IPS-15b (cell line): Measurements from ENCODE around the gene CDHR3.
"Not testable (repeated sequence)": the region's sequence is repeated elsewhere in the genome, so short reads cannot be mapped to it uniquely, and the experiment has no call there.

ENCODE experiments used
- H3K27me3 ChIP-seq: one replicate; pipeline ENCODE4 v1.6.1; 2013; ENCODE audit warnings: low read length; ENCODE audit not compliant: control insufficient read depth, insufficient read depth
- H3K36me3 ChIP-seq: one replicate; pipeline ENCODE4 v1.6.1; 2013; ENCODE audit warnings: low read length; ENCODE audit not compliant: control insufficient read depth, insufficient read depth
- H3K4me1 ChIP-seq: one replicate; pipeline ENCODE4 v1.6.1; 2013; ENCODE audit warnings: mild to moderate bottlenecking, low read length; ENCODE audit not compliant: control insufficient read depth, insufficient read depth
- H3K4me3 ChIP-seq: one replicate; pipeline ENCODE4 v1.5.1; 2013; ENCODE audit warnings: low read depth, low read length
- H3K9ac ChIP-seq: one replicate; pipeline ENCODE4 v1.6.1; 2013; ENCODE audit warnings: low read depth, mild to moderate bottlenecking, low read length
- H3K9me3 ChIP-seq: one replicate; pipeline ENCODE4 v1.6.1; 2013; ENCODE audit warnings: mild to moderate bottlenecking, low read length; ENCODE audit not compliant: control insufficient read depth, insufficient read depth

CDHR3 gene

GRCh38 chr7:106006906-106007305 lies 43.8 kb downstream of the CDHR3 start:
- no peaks in the 10 kb centered on the region for H3K36me3 ChIP-seq
- H3K4me3 ChIP-seq = no peak overlapping the region
- H3K27me3 ChIP-seq = peaks cover 7% of the 10 kb centered on the region
- peaks cover 8% of the 10 kb centered on the region for H3K4me1 ChIP-seq
- peaks cover 3% of the 10 kb centered on the region for H3K9me3 ChIP-seq
- H3K9ac ChIP-seq = no peak overlapping the region

GRCh38 chr7:106007796-106008195 lies 44.7 kb downstream of the CDHR3 start:
- not testable (repeated sequence) for H3K9ac ChIP-seq, H3K4me1 ChIP-seq, H3K9me3 ChIP-seq, H3K27me3 ChIP-seq, H3K36me3 ChIP-seq, H3K4me3 ChIP-seq

GRCh38 chr7:106009503-106010226 lies 46.6 kb downstream of the CDHR3 start:
- Histone ChIP-seq H3K36me3 (no peaks in the 10 kb centered on the region), H3K9me3 (peaks cover 3% of the 10 kb centered on the region), H3K4me3 (no peak overlapping the region), H3K9ac (no peak overlapping the region), H3K4me1 (peaks cover 8% of the 10 kb centered on the region), H3K27me3 (peaks cover 7% of the 10 kb centered on the region)

- peaks cover 7% of the 10 kb centered on the region for H3K27me3 ChIP-seq
- peaks cover 3% of the 10 kb centered on the region for H3K9me3 ChIP-seq
- peaks cover 9% of the 10 kb centered on the region for H3K4me1 ChIP-seq
- H3K4me3 ChIP-seq = no peak overlapping the region
- no peak overlapping the region for H3K9ac ChIP-seq
- no peaks in the 10 kb centered on the region for H3K36me3 ChIP-seq
Measured at GRCh38 chr7:106010331-106010730, 47.3 kb downstream of the CDHR3 start.

- peaks cover 7% of the 10 kb centered on the region for H3K27me3 ChIP-seq
- peaks cover 15% of the 10 kb centered on the region for H3K4me1 ChIP-seq
- H3K9ac ChIP-seq = no peak overlapping the region
- no peaks in the 10 kb centered on the region for H3K36me3 ChIP-seq
- H3K4me3 ChIP-seq = no peak overlapping the region
- peaks cover 3% of the 10 kb centered on the region for H3K9me3 ChIP-seq
Measured at GRCh38 chr7:106010866-106011265, 47.8 kb downstream of the CDHR3 start.

- Histone ChIP-seq H3K9me3 (no peaks in the 10 kb centered on the region), H3K9ac (no peak overlapping the region), H3K4me3 (no peak overlapping the region), H3K36me3 (no peaks in the 10 kb centered on the region), H3K27me3 (peaks cover 7% of the 10 kb centered on the region), H3K4me1 (peaks cover 17% of the 10 kb centered on the region)
Measured at GRCh38 chr7:106012184-106012583, 49.1 kb downstream of the CDHR3 start.

GRCh38 chr7:106012935-106013439 lies 49.9 kb downstream of the CDHR3 start:
- Histone ChIP-seq H3K36me3 (no peaks in the 10 kb centered on the region), H3K9ac (no peak overlapping the region), H3K9me3 (no peaks in the 10 kb centered on the region), H3K4me3 (no peak overlapping the region), H3K4me1 (peaks cover 17% of the 10 kb centered on the region), H3K27me3 (peaks cover 7% of the 10 kb centered on the region)

GRCh38 chr7:106015381-106016218 lies 52.5 kb downstream of the CDHR3 start:
- no peaks in the 10 kb centered on the region for H3K9me3 ChIP-seq
- H3K4me1 ChIP-seq = peaks cover 11% of the 10 kb centered on the region
- H3K36me3 ChIP-seq = no peaks in the 10 kb centered on the region
- H3K27me3 ChIP-seq = no peaks in the 10 kb centered on the region
- no peak overlapping the region for H3K4me3 ChIP-seq
- H3K9ac ChIP-seq = no peak overlapping the region

- Histone ChIP-seq H3K9ac (no peak overlapping the region), H3K27me3 (no peaks in the 10 kb centered on the region), H3K4me3 (no peak overlapping the region), H3K36me3 (no peaks in the 10 kb centered on the region), H3K9me3 (no peaks in the 10 kb centered on the region), H3K4me1 (peaks cover 18% of the 10 kb centered on the region)
Measured at GRCh38 chr7:106016331-106016730, 53.3 kb downstream of the CDHR3 start.

- peaks cover 20% of the 10 kb centered on the region for H3K4me1 ChIP-seq
- H3K9ac ChIP-seq = no peak overlapping the region
- H3K9me3 ChIP-seq = no peaks in the 10 kb centered on the region
- H3K27me3 ChIP-seq = no peaks in the 10 kb centered on the region
- H3K36me3 ChIP-seq = no peaks in the 10 kb centered on the region
- no peak overlapping the region for H3K4me3 ChIP-seq
Measured at GRCh38 chr7:106017657-106018056, 54.6 kb downstream of the CDHR3 start.

- Histone ChIP-seq H3K9me3 (no peaks in the 10 kb centered on the region), H3K4me1 (peaks cover 20% of the 10 kb centered on the region), H3K36me3 (no peaks in the 10 kb centered on the region), H3K9ac (no peak overlapping the region), H3K27me3 (no peaks in the 10 kb centered on the region), H3K4me3 (no peak overlapping the region)
Measured at GRCh38 chr7:106018566-106019469, 55.8 kb downstream of the CDHR3 start.
